ENCODE data around the gene TPST1. TPM values are rescaled to one million over a fixed set of nuclear protein-coding genes. Genes with fewer than 3 reads are reported as not detected.

Gene TPST1
- total and polyA plus RNA-seq, 9 of the 15 experiments (the other 6 are each of a cell fraction or from before 2014, with no cell fraction given): 0.15 to 2.2 (median 0.53) TPM

- TF ChIP-seq ZNF592 (IDR thresholded peaks at IDR 0.05) (peak; percentile 89), COPS2 (conservative IDR thresholded peaks at IDR 0.05) (no peak), CUX1 (CRISPR knock-in tag; IDR thresholded peaks at IDR 0.05) (0 out of 2 replicates have a peak, but pooled peaks have one; percentile 7), SMARCA4 (IDR thresholded peaks at IDR 0.05) (peak; percentile 82), ARID3B (CRISPR knock-in tag; IDR thresholded peaks at IDR 0.05; ENCODE audit: borderline replicate concordance) (0 out of 2 replicates have a peak, but pooled peaks have one; percentile 57), NFE2 (IDR thresholded peaks at IDR 0.05; ENCODE audit: low read depth) (peak; percentile 99), ZNF77 (CRISPR knock-in tag; IDR thresholded peaks at IDR 0.05) (no peak), CXXC5 (CRISPR knock-in tag; IDR thresholded peaks at IDR 0.05) (peak; percentile 54; the same call in 1 of the 2 replicates), ZBTB9 (CRISPR knock-in tag; IDR thresholded peaks at IDR 0.05) (0 out of 2 replicates have a peak, but pooled peaks have one; percentile 52), ZNF586 (CRISPR knock-in tag; conservative IDR thresholded peaks at IDR 0.05) (no peak), POLR2H (tag; IDR thresholded peaks at IDR 0.05; ENCODE audit: low read depth) (peak; percentile 39; the same call in 1 of the 2 replicates), ZBED1 (IDR thresholded peaks at IDR 0.05) (no peak), MEF2A (IDR thresholded peaks at IDR 0.05; ENCODE audit: control insufficient read depth, low read depth, low read length) (no peak), GTF2A2 (tag; IDR thresholded peaks at IDR 0.05) (peak; percentile 62; the same call in 1 of the 2 replicates)
These were observed 76.8 kb downstream of the TPST1 start (continued) for GRCh38 chr7:66281678-66282590.

All from K562 (cell line).